MM.1S (cell line): ENCODE data around the gene APBB2.

ENCODE experiments used
- DNase-seq: peaks from one replicate; pipeline ENCODE4 v3.0.0-alpha.2; 2015
- H2AFZ ChIP-seq: fragments of 300-600 bp; sonication (generic); 2 replicates; pipeline ENCODE4 v1.6.0; 2016; ENCODE audit warnings: antibody characterized with exemption, low read length
- H3F3A ChIP-seq: fragments of 300-600 bp; sonication (generic); 2 replicates; pipeline ENCODE4 v1.6.1; 2016; ENCODE audit warnings: mild to moderate bottlenecking, antibody characterized with exemption, low read length, moderate library complexity, mixed read lengths; ENCODE audit not compliant: insufficient read depth
- H3K27ac ChIP-seq: fragments of 300-600 bp; sonication (generic); 2 replicates; pipeline ENCODE4 v1.5.1; 2016; ENCODE audit warnings: mild to moderate bottlenecking, low read length
- H3K27me3 ChIP-seq: fragments of 300-600 bp; sonication (generic); replicated peaks from 2 replicates; pipeline ENCODE4 v1.6.0; 2016; ENCODE audit warnings: low read length; ENCODE audit not compliant: insufficient read depth
- H3K36me3 ChIP-seq: fragments of 300-600 bp; sonication (generic); replicated peaks from 2 replicates; pipeline ENCODE4 v1.6.1; 2016; ENCODE audit warnings: mild to moderate bottlenecking, low read length, mixed read lengths; ENCODE audit not compliant: insufficient read depth
- H3K4me1 ChIP-seq: fragments of 300-600 bp; sonication (generic); 2 replicates; pipeline ENCODE4 v1.6.1; 2016; ENCODE audit warnings: low read length, mixed read lengths
- H3K4me2 ChIP-seq: fragments of 300-600 bp; sonication (generic); 2 replicates; pipeline ENCODE4 v1.6.0; 2016; ENCODE audit warnings: low read depth, low read length
- H3K4me3 ChIP-seq: fragments of 300-600 bp; sonication (generic); 2 replicates; pipeline ENCODE4 v1.5.1; 2016; ENCODE audit warnings: low read length, mixed read lengths
- H3K79me2 ChIP-seq: fragments of 300-600 bp; sonication (generic); 2 replicates; pipeline ENCODE4 v1.6.1; 2016; ENCODE audit warnings: mixed run types, low read length, mixed read lengths
- H3K9ac ChIP-seq: fragments of 300-600 bp; sonication (generic); 2 replicates; pipeline ENCODE4 v1.6.1; 2016; ENCODE audit warnings: low read length, mixed read lengths
- H3K9me2 ChIP-seq: fragments of 300-600 bp; sonication (generic); replicated peaks from 2 replicates; pipeline ENCODE4 v1.6.1; 2016; ENCODE audit warnings: mild to moderate bottlenecking, low read length, mixed read lengths; ENCODE audit not compliant: insufficient read depth
- H3K9me3 ChIP-seq: fragments of 300-600 bp; sonication (generic); replicated peaks from 2 replicates; pipeline ENCODE4 v1.6.1; 2016; ENCODE audit warnings: mild to moderate bottlenecking, low read length, mixed read lengths; ENCODE audit not compliant: insufficient read depth
- H4K20me1 ChIP-seq: fragments of 300-600 bp; sonication (generic); 2 replicates; pipeline ENCODE4 v1.6.1; 2016; ENCODE audit warnings: mild to moderate bottlenecking, low read length, moderate library complexity, mixed read lengths; ENCODE audit not compliant: insufficient read depth
- EZH2 ChIP-seq: fragments of 300-600 bp; sonication (generic); optimal IDR thresholded peaks from 2 replicates; pipeline ENCODE3; 2017; ENCODE audit warnings: low read depth, mild to moderate bottlenecking, antibody characterized with exemption, low read length, mixed read lengths
- EZH2phosphoT487 ChIP-seq: fragments of 300-600 bp; sonication (generic); IDR thresholded peaks from 2 replicates; pipeline ENCODE4 v1.6.1; 2018; ENCODE audit warnings: antibody characterized with exemption, low read length
- TF ChIP-seq, protein P1 (sequence below): fragments of 300-600 bp; sonication (generic); IDR thresholded peaks from 2 replicates; pipeline ENCODE4 v1.5.1; 2016; ENCODE audit warnings: antibody characterized with exemption, low read length, mixed read lengths

APBB2 gene

DNA sequence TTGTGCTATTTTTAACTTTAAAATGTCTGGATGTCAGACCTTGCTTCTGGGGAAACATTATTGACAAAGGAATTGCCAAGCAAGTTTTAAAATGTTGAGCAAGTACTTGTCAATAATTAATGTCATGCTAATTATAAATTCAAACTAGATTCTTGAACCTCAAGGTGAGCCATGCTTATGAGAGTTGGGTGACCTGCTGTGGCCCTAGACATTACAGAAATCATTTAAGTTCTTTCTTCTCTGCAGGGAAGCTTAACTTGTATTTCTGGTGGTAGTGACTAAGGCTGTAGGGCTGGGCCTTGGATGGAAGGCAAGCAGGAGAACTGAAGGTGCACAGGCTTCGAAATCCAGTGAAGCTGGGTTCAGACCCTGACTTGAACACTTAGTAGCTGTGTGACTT, 27.6 kb upstream of the APBB2 start:
- H3K79me2 ChIP-seq = no peaks in the 10 kb centered on the region
- H3K4me2 ChIP-seq = no peak overlapping the region
- no peaks in the 10 kb centered on the region for H3K27me3 ChIP-seq
- H3K36me3 ChIP-seq = no peaks in the 10 kb centered on the region
- no peaks in the 10 kb centered on the region for H3K9me3 ChIP-seq
- DNase-seq = no peak
- no peaks in the 10 kb centered on the region for H4K20me1 ChIP-seq
- no peaks in the 10 kb centered on the region for H3F3A ChIP-seq
- H2AFZ ChIP-seq = no peak overlapping the region
- TF ChIP-seq EZH2 (no peak), EZH2phosphoT487 (no peak)
- TF ChIP-seq, protein P1, sequence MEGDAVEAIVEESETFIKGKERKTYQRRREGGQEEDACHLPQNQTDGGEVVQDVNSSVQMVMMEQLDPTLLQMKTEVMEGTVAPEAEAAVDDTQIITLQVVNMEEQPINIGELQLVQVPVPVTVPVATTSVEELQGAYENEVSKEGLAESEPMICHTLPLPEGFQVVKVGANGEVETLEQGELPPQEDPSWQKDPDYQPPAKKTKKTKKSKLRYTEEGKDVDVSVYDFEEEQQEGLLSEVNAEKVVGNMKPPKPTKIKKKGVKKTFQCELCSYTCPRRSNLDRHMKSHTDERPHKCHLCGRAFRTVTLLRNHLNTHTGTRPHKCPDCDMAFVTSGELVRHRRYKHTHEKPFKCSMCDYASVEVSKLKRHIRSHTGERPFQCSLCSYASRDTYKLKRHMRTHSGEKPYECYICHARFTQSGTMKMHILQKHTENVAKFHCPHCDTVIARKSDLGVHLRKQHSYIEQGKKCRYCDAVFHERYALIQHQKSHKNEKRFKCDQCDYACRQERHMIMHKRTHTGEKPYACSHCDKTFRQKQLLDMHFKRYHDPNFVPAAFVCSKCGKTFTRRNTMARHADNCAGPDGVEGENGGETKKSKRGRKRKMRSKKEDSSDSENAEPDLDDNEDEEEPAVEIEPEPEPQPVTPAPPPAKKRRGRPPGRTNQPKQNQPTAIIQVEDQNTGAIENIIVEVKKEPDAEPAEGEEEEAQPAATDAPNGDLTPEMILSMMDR = no peak
- no peaks in the 10 kb centered on the region for H3K4me1 ChIP-seq
- H3K9ac ChIP-seq = no peak overlapping the region
- H3K4me3 ChIP-seq = no peak overlapping the region
- no peaks in the 10 kb centered on the region for H3K9me2 ChIP-seq
- H3K27ac ChIP-seq = no peak overlapping the region

DNA sequence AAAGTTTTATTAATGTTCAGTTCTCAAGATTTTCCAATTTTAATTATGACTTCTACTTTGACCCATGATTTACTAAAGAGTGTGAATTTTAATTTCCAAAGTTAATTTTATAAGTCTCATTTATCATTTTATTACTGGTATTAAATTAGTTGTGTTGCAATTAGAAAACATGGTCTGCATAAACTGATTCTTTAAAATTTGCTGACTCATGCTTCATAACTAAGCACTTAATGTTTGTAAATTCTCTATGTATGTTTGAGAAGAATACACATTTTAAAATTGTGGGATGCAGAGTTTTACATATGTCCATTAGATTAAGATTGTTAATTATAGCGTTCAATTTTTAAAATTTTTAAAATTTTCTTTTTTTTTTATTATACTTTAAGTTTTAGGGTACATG, 22.2 kb upstream of the APBB2 start:
- no peak for DNase-seq
- no peaks in the 10 kb centered on the region for H3K9me2 ChIP-seq
- no peak overlapping the region for H2AFZ ChIP-seq
- no peak for TF ChIP-seq EZH2phosphoT487
- TF ChIP-seq, protein P1 = no peak
- TF ChIP-seq EZH2 = no peak
- H3K9ac ChIP-seq = no peak overlapping the region
- no peaks in the 10 kb centered on the region for H4K20me1 ChIP-seq
- H3K9me3 ChIP-seq = no peaks in the 10 kb centered on the region
- H3K4me3 ChIP-seq = no peak overlapping the region
- H3K4me1 ChIP-seq = no peaks in the 10 kb centered on the region
- H3K4me2 ChIP-seq = no peak overlapping the region
- no peaks in the 10 kb centered on the region for H3K79me2 ChIP-seq
- H3K27ac ChIP-seq = no peak overlapping the region
- no peaks in the 10 kb centered on the region for H3F3A ChIP-seq
- no peaks in the 10 kb centered on the region for H3K27me3 ChIP-seq
- H3K36me3 ChIP-seq = no peaks in the 10 kb centered on the region

DNA sequence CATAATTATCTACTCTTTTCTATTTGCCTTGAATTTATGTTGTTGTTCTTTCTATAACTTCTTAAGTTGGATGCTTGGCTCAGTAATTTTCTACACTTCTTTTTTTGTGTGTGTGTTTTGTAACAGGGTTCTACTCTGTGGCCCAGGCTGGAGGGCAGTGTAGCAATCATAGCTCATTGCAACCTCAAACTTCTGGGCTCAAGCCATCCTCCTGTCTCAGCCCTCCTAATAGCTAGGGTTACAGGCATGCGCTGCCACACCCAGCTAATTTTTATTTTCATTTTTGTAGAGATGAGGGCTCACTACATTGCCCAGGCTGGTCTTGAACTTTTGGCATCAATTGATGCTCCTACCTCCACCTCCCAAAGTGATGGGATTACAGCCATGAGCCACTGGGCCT, 21.7 kb upstream of the APBB2 start:
- H3K9ac ChIP-seq = no peak overlapping the region
- no peaks in the 10 kb centered on the region for H3K9me2 ChIP-seq
- no peaks in the 10 kb centered on the region for H3K79me2 ChIP-seq
- no peak overlapping the region for H3K4me3 ChIP-seq
- H3F3A ChIP-seq = no peaks in the 10 kb centered on the region
- no peaks in the 10 kb centered on the region for H3K4me1 ChIP-seq
- DNase-seq = no peak
- no peaks in the 10 kb centered on the region for H3K9me3 ChIP-seq
- no peaks in the 10 kb centered on the region for H3K27me3 ChIP-seq
- TF ChIP-seq EZH2 (no peak), EZH2phosphoT487 (no peak)
- TF ChIP-seq, protein P1 = no peak
- no peak overlapping the region for H3K4me2 ChIP-seq
- H2AFZ ChIP-seq = no peak overlapping the region
- H4K20me1 ChIP-seq = no peaks in the 10 kb centered on the region
- no peaks in the 10 kb centered on the region for H3K36me3 ChIP-seq
- no peak overlapping the region for H3K27ac ChIP-seq
